HUES64 (cell line): ENCODE results near the gene PRKACG. TPM values are rescaled to one million over a fixed set of nuclear protein-coding genes. Genes with fewer than 3 reads are reported as not detected.
"Not testable (repeated sequence)": the region's sequence is repeated elsewhere in the genome, so short reads cannot be mapped to it uniquely, and the experiment has no call there.

Source experiments
- H3K27ac ChIP-seq: 2 replicates; pipeline ENCODE4 v1.7.0; 2013; ENCODE audit warnings: low read depth, low read length, inconsistent platforms
- H3K27me3 ChIP-seq: 2 replicates; pipeline ENCODE4 v1.6.1; 2013; ENCODE audit warnings: mild to moderate bottlenecking, low read length; ENCODE audit not compliant: insufficient read depth
- H3K36me3 ChIP-seq: 2 replicates; pipeline ENCODE4 v1.6.1; 2013; ENCODE audit warnings: mild to moderate bottlenecking, low read length; ENCODE audit not compliant: insufficient read depth
- H3K4me1 ChIP-seq: 2 replicates; pipeline ENCODE4 v1.6.1; 2013; ENCODE audit warnings: mild to moderate bottlenecking, low read length, moderate library complexity; ENCODE audit not compliant: insufficient read depth
- H3K4me3 ChIP-seq: 2 replicates; pipeline ENCODE4 v1.5.1; 2013; ENCODE audit warnings: mild to moderate bottlenecking, low read length, moderate library complexity
- H3K9ac ChIP-seq: 2 replicates; pipeline ENCODE4 v1.6.1; 2013; ENCODE audit warnings: mild to moderate bottlenecking, low read depth, low read length
- H3K9me3 ChIP-seq: 2 replicates; pipeline ENCODE4 v1.6.1; 2013; ENCODE audit warnings: low read depth, low read length; ENCODE audit not compliant: insufficient read depth
- WGBS: fragments of 150-250, 120-280 bp; methylation state at CpG from one replicate; pipeline ENCODE4 v1.1.7; 2013; ENCODE audit warnings: missing lambda C conversion rate; 5-methylcytosine and 5-hydroxymethylcytosine counted together
- polyA plus RNA-seq, 2 experiments: library from polyadenylated mRNA; stranded (reverse); fragments of 50-300 nt; gene quantifications; one replicate each; pipeline ENCODE4 v1.2.3, GENCODE V29; 2013

The PRKACG gene
- polyA plus RNA-seq (2013, experiment 1 of 2), result not detected
- not detected for polyA plus RNA-seq (2013, experiment 2 of 2)

DNA sequence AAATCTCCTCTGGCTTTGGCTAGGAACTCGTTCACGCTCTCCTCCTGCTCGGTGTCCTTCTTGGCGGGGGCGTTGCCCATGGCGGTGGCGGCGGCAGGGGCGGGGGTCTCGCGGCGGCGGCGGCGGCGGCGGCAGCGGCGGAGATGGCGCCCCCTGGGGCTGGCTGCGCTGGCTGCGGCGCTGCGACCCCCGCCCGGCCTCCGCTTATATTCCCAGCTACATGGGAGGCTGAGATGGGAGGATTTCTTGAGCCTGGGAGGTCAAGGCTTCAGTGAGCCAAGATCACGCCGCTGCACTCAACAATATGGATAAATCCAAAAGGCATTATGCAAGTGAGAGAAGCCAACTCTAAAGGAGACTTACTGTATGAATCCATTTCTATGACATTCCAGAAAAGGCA lies at the start of gene PRKACG:
Gene PRKACG, minus strand, starts transcription at position 101 of the 400 bp plus-strand sequence. Its CDS starts 21 bp downstream, at position 80.
- 0 out of 2 replicates have a peak, but pooled peaks cover 7% of the 10 kb centered on the region for H3K9me3 ChIP-seq
- H3K4me3 ChIP-seq, result no peak within 1 kb of the TSS
- no peak within 1 kb of the TSS for H3K9ac ChIP-seq
- peaks cover 2% of the 10 kb centered on the region; the same call in 1 of the 2 replicates for H3K27me3 ChIP-seq
- H3K36me3 ChIP-seq, result no peaks in the 10 kb centered on the region
- H3K4me1 ChIP-seq, result peaks cover 16% of the 10 kb centered on the region
- 96% methylated on average over 29 of the region's 29 CpGs for WGBS
- no peak within 1 kb of the TSS for H3K27ac ChIP-seq

DNA sequence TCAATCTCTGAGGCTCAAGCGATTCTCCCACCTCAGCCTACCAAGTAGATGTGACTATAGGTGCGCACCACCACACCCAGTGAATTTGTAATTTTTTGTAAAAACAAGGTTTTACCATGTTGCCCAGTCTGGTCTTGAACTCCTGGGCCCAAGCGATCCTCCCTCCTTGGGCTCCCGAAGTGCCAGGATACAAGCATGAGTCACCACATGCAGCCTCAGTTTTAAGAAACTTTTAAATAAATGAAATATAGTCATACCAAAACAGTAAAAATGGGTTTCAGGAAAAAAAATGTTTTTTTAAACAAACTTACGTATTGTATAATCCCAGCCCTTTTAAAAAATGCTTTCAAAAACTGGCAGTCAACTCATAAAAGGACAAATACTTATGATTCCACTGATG lies 48.3 kb upstream of the PRKACG start:
- Histone ChIP-seq H3K9ac (no peak overlapping the region), H3K9me3 (no peaks in the 10 kb centered on the region), H3K27ac (no peak overlapping the region), H3K36me3 (peaks cover 42% of the 10 kb centered on the region), H3K4me1 (peaks cover 26% of the 10 kb centered on the region), H3K27me3 (no peaks in the 10 kb centered on the region), H3K4me3 (no peak overlapping the region)
- WGBS, result 92% methylated on average over 5 of the region's 5 CpGs

DNA sequence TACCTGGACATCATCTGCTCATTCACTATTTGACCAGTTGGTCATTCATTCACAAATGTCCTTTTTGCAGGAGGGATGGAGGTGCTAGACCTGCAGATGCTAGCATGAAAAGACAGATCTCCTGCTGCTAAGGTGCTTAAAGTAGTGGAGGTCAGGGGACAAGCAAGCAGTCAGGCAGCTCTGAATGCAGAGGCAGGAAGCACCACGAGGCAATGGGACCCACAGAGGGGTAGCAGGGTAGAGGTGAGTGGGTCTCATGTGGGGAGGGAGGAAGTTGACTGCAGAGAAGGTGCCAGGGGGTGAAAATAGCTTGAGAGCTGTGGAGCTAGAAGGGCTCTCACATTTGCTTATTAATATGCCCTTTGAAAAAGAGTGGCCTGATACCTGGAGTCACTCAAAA lies 46.9 kb upstream of the PRKACG start:
- Histone ChIP-seq H3K4me3 (no peak overlapping the region), H3K9me3 (no peaks in the 10 kb centered on the region), H3K27ac (no peak overlapping the region; the same call in 1 of the 2 replicates), H3K4me1 (peaks cover 18% of the 10 kb centered on the region), H3K9ac (no peak overlapping the region), H3K27me3 (no peaks in the 10 kb centered on the region), H3K36me3 (peaks cover 42% of the 10 kb centered on the region)
- WGBS, result 40% methylated on average over 1 of the region's 1 CpG

DNA sequence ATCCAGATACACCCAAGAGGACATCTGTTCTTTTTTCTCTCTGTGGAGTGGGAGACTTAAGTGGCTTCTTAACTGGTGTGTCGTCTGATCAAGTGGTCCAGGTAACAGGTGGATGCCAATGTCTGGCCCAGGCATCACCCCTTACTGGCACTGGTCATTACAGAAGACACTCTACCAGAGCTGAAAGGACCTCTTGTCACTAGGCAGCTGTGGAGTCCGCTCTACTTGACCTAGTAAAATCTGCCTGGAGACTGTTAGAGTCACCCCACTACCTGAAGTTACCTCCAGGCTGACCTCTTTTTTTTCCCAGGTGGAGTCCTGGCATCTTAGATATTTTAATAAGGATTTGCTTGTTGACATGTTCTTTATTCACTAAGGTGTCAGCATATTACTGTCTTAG lies 44.2 kb upstream of the PRKACG start:
- no peaks in the 10 kb centered on the region for H3K27me3 ChIP-seq

DNA sequence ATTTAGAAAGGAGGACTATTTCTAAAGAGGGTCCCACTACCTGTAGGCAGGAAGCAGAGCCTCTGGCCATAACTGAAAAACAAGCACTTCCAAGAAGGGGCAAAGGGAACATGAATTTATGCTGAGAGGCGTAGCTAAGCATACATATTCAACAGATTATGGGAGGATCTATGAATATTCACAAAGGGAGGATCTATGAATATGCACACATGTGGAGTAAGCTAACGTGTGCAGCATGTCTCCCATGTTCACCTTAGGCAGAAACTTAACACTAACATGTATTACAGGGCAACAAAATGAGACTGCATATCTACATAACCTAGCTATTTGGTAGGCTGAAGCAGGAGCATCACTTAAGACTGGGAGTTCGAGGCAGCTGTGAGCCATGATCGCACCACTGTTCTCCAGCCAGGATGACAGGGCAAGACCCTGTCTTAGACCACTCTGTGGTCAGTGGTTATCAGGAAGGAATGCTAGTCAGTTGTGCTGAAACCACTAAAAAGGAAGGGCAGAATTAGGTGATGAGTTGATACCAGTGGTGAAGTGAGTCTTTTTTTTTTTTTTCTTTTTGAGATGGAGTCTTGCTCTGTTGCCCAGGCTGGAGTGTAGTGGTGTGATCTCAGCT lies 42.4 kb upstream of the PRKACG start:
- Histone ChIP-seq H3K36me3 (peaks cover 39% of the 10 kb centered on the region), H3K9ac (no peak overlapping the region), H3K4me1 (0 out of 2 replicates have a peak, but pooled peaks cover 8% of the 10 kb centered on the region), H3K4me3 (no peak overlapping the region), H3K27ac (no peak overlapping the region), H3K9me3 (no peaks in the 10 kb centered on the region), H3K27me3 (no peaks in the 10 kb centered on the region)
- 90% methylated on average over 4 of the region's 4 CpGs for WGBS

More for the DNA sequence above, 44.2 kb upstream of the PRKACG start:
- 0 out of 2 replicates have a peak, but pooled peaks cover 8% of the 10 kb centered on the region for H3K4me1 ChIP-seq
- WGBS, result 93% methylated on average over 2 of the region's 2 CpGs
- H3K9ac ChIP-seq, result no peak overlapping the region
- H3K4me3 ChIP-seq, result no peak overlapping the region
- H3K27ac ChIP-seq, result no peak overlapping the region
- no peaks in the 10 kb centered on the region for H3K9me3 ChIP-seq
- peaks cover 35% of the 10 kb centered on the region for H3K36me3 ChIP-seq

DNA sequence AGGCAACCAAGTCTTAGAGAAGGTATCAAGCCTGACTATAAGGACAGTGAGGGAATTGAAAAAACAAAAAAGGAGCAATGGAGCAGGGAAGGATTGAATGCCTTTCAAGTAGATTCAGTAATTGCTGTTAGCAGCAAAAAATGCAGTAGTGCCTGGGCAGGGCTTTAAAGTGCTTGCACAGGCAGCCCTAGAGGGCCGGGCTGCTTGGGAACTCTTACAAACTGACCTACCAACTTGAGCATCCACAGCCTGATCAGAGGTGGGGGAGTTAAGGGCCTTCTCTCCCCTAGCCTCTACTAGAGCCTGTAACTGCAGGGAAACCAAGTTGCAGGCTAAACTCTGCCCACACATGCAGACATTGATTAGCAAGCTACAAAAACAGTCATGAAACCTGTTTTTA lies 41.1 kb upstream of the PRKACG start:
- Histone ChIP-seq H3K9me3 (no peaks in the 10 kb centered on the region), H3K27me3 (no peaks in the 10 kb centered on the region), H3K36me3 (peaks cover 43% of the 10 kb centered on the region), H3K9ac (no peak overlapping the region), H3K4me3 (no peak overlapping the region), H3K27ac (no peak overlapping the region), H3K4me1 (no peaks in the 10 kb centered on the region)
- WGBS, result 86% methylated on average over 1 of the region's 1 CpG

DNA sequence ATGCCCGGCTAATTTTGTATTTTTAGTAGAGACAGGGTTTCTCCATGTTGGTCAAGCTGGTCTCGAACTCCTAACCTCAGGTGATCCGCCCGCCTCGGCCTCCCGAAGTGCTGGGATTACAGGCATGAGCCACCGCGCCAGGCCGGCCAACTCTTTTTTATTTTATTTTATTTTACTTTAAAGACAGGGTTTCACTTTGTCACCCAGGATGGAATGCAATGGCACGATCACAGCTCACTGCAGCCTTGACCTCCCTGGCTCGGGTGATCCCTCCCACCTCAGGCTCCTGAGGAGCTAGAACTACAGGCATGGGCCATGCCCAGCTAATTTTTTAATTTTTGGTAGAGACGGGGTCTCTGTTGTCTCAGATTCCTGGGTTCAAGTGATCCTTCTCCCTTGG lies 37.0 kb upstream of the PRKACG start:
- not testable (repeated sequence) for H3K27me3 ChIP-seq, H3K9ac ChIP-seq, H3K27ac ChIP-seq, H3K4me3 ChIP-seq, H3K4me1 ChIP-seq, H3K9me3 ChIP-seq
- H3K36me3 ChIP-seq, result peaks cover 46% of the 10 kb centered on the region
- 96% methylated on average over 12 of the region's 12 CpGs for WGBS

DNA sequence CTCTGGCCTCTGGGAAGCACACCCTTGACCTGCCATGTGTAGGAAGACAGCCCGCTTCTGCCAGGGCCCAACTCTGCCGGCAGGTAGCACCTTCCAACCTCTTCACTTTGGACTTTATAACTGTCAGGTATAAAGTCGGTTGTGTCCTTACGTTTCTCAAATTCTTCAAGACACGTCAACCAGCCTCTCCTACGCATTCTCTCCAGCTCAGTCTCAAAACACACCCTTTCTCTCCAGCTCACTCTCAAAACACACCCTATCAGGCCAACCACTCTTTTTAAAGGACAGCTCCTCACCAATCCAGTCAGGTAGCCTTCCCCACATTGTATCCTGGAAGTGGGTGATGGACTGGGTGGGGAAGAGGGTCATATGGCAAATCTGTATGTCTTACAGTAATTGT lies 35.2 kb upstream of the PRKACG start:
- WGBS, result 96% methylated on average over 6 of the region's 6 CpGs
- Histone ChIP-seq H3K36me3 (peaks cover 39% of the 10 kb centered on the region), H3K9me3 (no peaks in the 10 kb centered on the region), H3K27ac (no peak overlapping the region), H3K9ac (no peak overlapping the region), H3K4me1 (peaks cover 19% of the 10 kb centered on the region), H3K27me3 (no peaks in the 10 kb centered on the region), H3K4me3 (no peak overlapping the region)

DNA sequence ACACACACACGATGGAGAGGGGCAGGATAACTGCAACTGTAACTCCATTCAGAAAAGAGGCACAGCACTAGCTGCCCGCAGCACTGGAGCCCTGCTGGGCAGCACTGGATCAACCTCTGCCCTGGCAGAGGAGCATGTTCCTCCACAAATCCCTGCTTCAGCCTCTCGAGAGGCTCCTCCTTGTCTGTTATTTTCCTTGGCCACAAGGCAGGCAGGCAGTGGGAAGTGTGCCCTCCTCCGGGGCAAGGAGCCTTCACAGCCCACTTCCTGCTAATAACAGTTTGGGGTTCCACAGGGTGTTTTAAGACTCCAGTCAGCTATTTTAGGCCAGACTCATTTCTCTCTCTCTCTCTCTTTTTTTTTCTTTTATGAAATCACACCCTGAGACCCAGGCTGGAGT lies 33.5 kb upstream of the PRKACG start:
- Histone ChIP-seq H3K9me3 (no peaks in the 10 kb centered on the region), H3K27ac (no peak overlapping the region), H3K27me3 (no peaks in the 10 kb centered on the region), H3K4me3 (no peak overlapping the region), H3K36me3 (peaks cover 39% of the 10 kb centered on the region), H3K4me1 (peaks cover 29% of the 10 kb centered on the region), H3K9ac (no peak overlapping the region)
- 88% methylated on average over 4 of the region's 4 CpGs for WGBS

DNA sequence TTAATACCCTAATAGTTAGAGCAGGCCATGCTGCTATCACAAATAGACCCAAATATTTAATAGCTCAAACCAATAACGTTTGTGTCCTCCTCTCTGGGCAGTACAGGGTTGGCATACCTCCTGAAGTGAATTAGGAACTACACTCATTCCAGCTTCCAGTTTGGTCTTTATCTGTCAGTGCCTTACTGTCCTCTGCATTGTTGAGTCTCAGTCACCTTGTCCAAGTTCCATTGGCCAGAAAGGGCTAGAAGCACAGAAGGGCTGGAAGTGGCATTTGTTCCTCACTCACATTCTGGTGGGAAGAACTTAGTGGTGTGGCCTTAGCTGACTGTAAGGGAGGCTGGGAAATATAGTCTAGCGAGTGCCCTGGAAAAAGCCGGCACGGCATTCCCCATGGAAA lies 32.8 kb upstream of the PRKACG start:
- WGBS, result 89% methylated on average over 4 of the region's 4 CpGs
- Histone ChIP-seq H3K9ac (no peak overlapping the region), H3K27ac (no peak overlapping the region), H3K36me3 (peaks cover 39% of the 10 kb centered on the region), H3K4me1 (peaks cover 33% of the 10 kb centered on the region), H3K9me3 (no peaks in the 10 kb centered on the region), H3K4me3 (no peak overlapping the region), H3K27me3 (no peaks in the 10 kb centered on the region)

DNA sequence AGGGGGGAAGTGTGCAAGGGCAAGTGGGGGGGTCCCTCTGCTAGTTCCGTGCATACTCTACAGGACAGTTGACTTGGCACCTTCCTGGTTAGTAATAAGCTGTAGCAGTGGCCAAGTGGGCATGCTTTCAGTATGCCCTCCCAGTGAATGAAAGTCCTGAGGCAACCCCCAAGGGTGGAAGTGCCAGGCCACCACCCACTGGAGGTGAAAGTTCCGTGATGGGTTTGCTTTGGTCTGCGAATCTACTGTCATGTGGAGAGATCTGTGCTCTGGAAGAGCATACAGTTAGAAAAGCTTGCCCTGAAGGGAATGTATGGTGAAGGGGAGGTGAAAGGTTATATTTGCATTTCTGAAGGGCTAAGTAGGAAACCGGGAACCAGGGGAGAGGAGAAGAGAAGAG lies 31.9 kb upstream of the PRKACG start:
- H3K9ac ChIP-seq, result no peak overlapping the region
- H3K36me3 ChIP-seq, result peaks cover 32% of the 10 kb centered on the region

More for the DNA sequence above, 31.9 kb upstream of the PRKACG start:
- no peaks in the 10 kb centered on the region for H3K9me3 ChIP-seq
- peak overlapping the region; percentile 32; the same call in 1 of the 2 replicates for H3K27ac ChIP-seq
- 31% methylated on average over 4 of the region's 4 CpGs for WGBS
- no peaks in the 10 kb centered on the region for H3K27me3 ChIP-seq
- no peak overlapping the region for H3K4me3 ChIP-seq
- H3K4me1 ChIP-seq, result peaks cover 33% of the 10 kb centered on the region
